Stimulated activated CD8-positive, alpha-beta memory T cell treated with anti-CD3 and anti-CD28 coated beads, Interleukin-15, amount 100 ng/mL, for 48 hours (primary cell): ENCODE data around the gene FXYD1.
"Not testable (repeated sequence)": the region's sequence is repeated elsewhere in the genome, so short reads cannot be mapped to it uniquely, and the experiment has no call there.

ENCODE experiments used
- DNase-seq, 2 donors: peaks; one replicate each; pipeline ENCODE4 v3.0.0-alpha.2; 2020; ENCODE audit warnings: low read depth in 2 of 2

FXYD1 gene

DNA sequence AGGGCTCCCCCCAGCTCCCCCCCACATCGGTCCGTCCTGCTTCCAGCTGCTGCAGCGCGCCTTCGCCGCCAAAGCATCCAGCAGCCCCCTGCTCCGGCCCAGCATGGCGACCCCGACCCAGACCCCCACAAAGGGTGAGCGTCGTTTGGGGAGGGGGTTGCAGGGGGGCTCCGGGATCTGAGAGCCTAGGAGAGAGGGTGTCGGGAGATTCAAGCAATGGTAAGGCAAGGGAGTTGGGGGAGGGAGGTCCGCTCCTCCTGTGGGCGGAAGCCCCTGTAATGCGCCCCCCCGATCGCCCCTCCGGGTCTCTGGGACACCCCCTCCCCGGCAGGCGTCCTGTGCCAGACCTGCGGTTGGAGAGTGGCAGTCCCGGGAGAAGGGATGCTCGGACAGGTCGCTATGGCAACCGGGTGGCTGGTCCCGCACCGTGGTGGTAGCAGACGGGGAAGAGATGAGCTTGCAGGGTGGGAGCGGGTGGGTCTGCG lies 4.6 kb downstream of the FXYD1 start, which contains the start of gene FXYD7:
FXYD7 (plus strand) TSS at position 25 of the 485 bp plus-strand sequence; CDS start at position 104, 79 bp downstream.
- no peak for DNase-seq

DNA sequence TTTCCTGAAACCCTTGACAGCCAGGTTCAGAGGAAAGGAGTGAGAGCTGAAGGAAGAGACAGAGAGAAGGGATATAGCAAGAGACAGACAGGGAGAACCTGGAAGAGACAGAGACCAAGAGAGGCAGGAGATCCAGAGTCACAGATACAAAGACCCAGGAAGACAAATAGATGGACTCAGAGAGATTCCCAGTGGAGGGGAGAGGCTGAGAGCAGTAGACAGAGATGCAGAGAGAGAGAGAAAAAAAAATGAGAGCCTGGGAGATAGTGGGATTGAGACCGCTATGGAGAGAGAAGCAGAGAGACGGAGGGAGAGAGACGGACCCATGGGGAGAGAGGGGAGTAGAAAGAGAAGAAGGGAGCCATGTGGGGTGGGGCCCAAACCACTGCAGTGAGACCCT lies 5.2 kb downstream of the FXYD1 start:
- DNase-seq, result no peak

GRCh38 chr19:35144259-35144599 lies 5.6 kb downstream of the FXYD1 start:
- DNase-seq, result no peak

DNA sequence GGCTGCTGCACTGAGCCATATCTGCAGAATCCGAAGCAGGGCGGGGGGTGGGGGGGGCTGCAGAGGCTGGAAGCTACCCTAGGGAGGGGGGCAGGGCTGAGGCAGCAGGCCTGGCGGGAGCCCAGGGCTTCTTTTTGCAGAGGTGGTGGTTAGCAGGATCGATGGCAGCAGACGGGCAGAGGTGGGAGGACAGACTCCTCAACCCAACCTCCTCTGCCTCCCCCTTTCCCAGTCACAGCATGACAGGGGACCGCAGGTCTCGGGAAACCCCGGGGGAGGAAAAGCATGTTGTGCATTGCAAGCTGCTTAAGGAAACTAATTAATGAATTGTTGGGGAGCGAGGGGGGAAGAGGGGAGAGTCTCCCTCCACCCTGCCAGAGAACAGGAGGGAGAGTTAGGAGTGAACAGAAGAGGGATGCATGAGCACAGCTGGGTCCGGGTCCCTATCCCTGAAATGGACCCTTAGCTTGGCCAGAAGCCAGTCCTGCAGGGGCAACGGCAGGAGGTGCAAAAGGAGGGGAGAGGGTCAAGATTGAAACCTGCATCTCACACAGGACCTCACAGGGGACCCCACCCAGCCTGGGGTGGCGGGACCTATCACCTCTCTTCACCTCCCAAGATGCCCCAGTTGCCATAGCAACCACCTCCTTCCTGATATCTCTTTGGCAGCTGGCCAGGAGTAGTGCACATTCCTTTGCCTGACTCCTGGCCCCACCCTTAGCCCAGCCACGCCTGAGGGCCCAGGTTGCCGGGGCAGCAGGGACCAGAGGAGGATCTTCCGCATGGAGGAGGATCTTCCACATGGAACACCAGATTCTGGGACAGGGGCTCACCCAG lies 6.2 kb downstream of the FXYD1 start:
- no peak for DNase-seq

DNA sequence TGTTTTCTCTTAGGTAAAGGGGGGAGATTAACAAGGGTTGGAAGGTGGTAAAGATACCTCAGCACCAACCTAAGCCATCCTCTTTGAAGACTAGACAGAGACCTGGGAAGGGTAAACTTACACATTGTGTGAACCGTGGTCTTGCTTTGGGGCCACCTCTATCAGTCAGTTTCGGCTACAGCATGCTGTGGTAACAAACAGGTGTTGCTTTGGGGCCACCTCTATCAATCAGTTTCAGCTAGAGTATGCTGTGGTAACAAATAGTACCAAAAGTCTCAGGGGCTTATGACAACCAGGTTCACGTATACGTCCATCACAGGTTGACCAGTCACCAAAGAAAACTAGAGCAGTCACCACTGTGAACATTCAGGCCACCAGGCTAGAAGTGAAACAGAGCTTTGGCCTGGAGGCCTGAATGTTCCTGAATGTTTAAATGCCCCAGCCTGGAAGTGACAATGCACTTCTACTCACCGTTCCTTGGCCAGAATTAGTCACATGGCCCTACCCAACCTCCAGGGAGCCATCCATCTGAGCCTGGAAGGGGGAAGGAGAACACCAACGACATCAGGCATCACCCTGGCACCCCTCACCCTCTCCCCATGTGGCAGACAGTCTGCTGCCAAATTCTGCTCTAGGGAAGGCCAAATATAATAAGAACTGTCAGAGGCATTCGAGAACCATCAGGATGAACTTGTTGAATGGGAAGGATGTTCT lies 8.3 kb downstream of the FXYD1 start:
- DNase-seq, result no peak

GRCh38 chr19:35149463-35149862 lies 10.8 kb downstream of the FXYD1 start:
- no peak for DNase-seq

GRCh38 chr19:35150445-35150844 lies 11.8 kb downstream of the FXYD1 start:
- no peak for DNase-seq

- no peak for DNase-seq
These were observed 12.8 kb downstream of the FXYD1 start for GRCh38 chr19:35151273-35152065.

- not testable (repeated sequence) for DNase-seq
These were observed 14.5 kb downstream of the FXYD1 start for GRCh38 chr19:35153129-35153522.

DNA sequence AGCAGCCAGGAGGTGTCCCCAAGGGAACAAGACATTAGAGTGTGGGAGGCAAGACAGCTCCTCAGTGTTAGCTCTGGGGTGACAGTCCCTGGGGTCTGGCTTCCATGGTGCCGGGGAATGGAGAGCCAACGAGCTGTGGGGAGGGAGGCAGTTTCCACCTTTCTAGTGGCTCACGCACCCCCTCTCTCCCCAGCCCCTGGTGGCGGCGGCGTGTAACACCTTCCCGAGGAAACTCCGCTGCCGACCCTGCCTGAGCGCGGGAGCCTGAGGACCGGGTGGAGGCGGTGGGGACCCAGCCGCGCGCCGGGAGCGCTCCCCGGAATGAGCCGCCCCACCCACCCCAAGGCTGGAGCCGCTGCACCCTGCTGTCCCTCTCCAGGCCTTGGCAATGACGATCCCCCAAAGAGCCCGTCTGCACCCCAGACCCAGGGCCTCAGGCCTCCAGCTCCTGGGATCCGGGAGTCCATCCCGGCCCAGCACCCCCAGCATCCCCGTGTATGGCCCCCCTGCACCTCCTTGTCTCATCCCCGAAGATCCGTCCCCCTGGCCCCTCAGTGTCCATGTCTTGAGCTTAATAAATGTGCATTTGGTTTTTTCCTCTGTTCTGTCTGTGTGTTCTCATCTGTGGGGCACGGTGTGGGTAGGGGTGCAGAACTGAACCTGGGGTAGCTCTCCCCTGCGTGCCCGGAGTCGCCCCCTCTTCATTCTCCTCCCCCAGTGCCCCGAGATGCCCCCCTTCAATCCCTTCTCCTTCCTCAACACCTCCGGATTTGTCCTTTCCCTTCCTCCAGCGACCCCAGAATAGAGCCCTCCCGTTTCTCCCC lies 15.3 kb downstream of the FXYD1 start:
- peak; percentile 67 to 71 for DNase-seq

DNA sequence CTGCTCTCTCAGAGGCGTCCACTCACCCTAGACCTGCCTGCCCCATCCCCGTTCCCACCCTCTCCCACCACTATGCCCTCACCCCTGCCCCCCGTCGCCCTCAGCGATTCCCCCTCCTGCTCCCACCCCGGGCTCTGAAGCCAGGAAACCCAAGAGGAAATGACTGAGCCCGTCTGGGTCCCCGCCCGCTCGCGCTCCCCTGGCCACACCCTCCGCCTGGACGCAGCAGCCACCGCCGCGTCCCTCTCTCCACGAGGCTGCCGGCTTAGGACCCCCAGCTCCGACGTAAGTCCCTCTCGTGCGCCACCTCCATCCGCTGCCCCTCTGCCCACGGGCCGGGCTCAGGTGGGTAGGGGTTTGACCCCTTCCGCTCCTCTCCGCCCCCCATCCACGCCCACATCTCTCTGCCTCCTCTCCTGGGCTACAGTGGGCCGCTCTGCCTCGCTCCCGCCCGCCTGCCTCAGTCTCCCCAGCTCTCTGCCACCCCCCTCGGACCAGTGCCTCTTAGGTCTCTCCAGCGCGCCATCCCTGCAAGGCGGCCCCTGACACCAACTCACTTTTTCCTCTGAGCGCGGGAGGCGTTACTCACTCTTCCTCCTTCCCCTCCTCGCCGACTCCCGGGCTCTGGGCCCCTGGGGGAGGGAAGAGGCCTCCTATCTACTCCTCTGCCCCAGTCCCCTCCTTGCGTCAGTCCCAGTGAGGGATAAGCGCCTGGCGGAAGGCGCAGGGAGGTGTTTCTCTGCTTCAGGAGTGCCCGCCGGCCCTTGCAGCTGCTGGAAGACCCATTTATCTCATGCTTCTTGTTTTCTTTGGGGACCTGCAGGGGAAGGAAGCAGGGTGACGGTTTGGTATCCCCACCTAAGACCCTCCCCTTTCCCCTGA lies 16.1 kb downstream of the FXYD1 start, which contains the start of gene FXYD5:
FXYD5 (plus strand) TSS at position 211 of the 882 bp plus-strand sequence. CDS start 816 bp downstream, outside the sequence.
- DNase-seq, result peak; percentile 73 to 80

DNA sequence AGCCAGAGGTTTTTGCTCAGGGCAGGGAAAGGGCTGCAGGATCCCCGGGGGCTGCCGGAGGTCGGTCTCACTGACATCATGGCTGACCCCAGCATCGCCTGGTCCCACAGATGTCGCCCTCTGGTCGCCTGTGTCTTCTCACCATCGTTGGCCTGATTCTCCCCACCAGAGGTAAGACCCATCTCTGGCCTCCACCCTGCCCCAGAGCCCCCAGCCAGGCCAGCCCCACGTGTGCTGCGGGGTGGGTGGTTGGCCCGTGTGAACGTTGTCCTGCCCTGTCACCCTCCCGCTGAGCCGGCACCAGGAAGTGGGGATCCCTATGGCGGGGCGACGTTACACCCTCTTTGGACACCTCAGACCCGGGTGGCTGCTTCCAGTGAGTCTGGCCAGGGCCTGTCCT lies 16.8 kb downstream of the FXYD1 start:
- DNase-seq, result peak in 1 of 2 donors; percentile 29

GRCh38 chr19:35155981-35156672 lies 17.5 kb downstream of the FXYD1 start:
- no peak for DNase-seq

- DNase-seq, result no peak
These were observed 18.0 kb downstream of the FXYD1 start for GRCh38 chr19:35156673-35157014.

- no peak for DNase-seq
These were observed 18.8 kb downstream of the FXYD1 start for GRCh38 chr19:35157431-35157830.

DNA sequence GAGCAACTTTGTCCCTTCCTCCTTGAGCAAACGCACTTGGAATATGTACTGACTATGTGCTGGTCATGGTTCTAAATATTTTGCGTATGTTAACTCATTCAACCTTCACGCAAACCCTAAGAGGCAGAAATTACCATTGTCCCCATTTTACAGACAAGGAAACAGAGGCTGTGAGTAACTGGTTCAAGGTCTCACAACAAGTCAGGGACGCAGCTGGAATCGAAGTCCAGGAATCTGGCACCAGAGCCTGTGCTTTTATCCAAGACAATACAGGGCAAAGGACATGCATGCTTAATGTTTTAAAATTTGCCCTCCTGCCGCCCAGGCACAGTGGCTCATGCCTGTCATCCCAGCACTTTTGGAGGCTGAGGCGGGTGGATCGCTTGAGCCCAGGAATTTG lies 21.0 kb downstream of the FXYD1 start:
- DNase-seq, result no peak

DNA sequence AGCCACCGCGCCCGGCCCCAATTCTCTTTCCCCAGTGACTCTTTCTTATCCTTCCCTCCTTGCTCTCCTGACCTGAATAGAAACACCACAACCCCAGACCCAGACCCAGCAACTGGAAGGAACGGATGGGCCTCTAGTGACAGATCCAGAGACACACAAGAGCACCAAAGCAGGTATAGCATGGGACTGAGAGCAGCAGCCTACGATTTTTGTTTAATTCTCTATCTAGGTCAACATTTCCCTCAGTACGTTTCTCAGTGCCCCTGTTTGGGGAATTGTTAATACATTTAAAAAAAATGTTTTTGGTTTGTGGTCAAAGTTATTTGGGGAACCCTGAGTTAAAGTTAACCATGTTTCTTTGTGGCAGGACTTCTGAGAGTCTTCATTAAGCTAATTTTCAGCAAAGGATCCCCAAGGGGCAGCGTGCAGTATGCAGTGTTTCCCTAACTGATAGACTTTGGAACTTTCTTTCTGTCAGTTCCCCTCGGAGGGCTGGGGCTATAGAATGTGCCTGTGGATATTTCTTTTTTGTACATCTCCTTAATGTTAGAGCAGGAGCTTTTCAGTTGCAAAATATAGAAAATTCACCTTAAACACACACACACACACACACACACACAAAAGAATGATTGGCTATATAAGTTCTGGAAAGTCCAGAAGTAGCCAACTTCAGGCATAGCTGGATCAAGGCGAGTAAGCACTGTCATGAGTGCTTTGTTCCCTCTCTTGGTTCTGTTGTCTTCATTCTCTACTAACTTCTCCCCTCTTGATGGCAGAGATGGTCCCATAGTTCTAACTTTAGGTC lies 22.2 kb downstream of the FXYD1 start:
- DNase-seq, result no peak

- no peak for DNase-seq
These were observed 22.8 kb downstream of the FXYD1 start for GRCh38 chr19:35161434-35161743.
